K562 (cell line): ENCODE results near the gene PRMT6. TPM values are rescaled to one million over a fixed set of nuclear protein-coding genes. Genes with fewer than 3 reads are reported as not detected.
A peak's percentile ranks its signal among the peaks of the same experiment; 100 is the strongest.

ENCODE experiments used
- DNMT1 ChIP-seq: fragments of 450-650 bp; IDR thresholded peaks from 2 replicates; pipeline ENCODE4 v1.6.1; 2016; ENCODE audit warnings: antibody characterized with exemption, mild to moderate bottlenecking
- ETV5 ChIP-seq: sonication (generic); formaldehyde crosslinking; IDR thresholded peaks from 2 replicates; pipeline ENCODE4 v1.4.0; 2020; ENCODE audit warnings: low read depth, mild to moderate bottlenecking, missing genetic modification reagents
- IRF2 ChIP-seq: sonication (generic); formaldehyde crosslinking; IDR thresholded peaks from 2 replicates; pipeline ENCODE4 v1.8.1; 2022; ENCODE audit warnings: mild to moderate bottlenecking, missing genetic modification reagents
- KDM4B ChIP-seq, 2 experiments: fragments of 450-650 bp in 1 of 2; sonication (generic) in 1 of 2; IDR thresholded peaks; 2 replicates each; pipeline ENCODE4 v1.6.1; 2016 to 2017; ENCODE audit warnings: borderline replicate concordance in 2 of 2, antibody characterized with exemption in 1 of 2, low read depth in 1 of 2, mild to moderate bottlenecking in 1 of 2
- MED1 ChIP-seq: sonication (generic); formaldehyde crosslinking; IDR thresholded peaks from 2 replicates; pipeline ENCODE4 v1.8.1; 2023; ENCODE audit warnings: missing genetic modification reagents, borderline replicate concordance
- MEIS2 ChIP-seq: fragments of 450-650 bp; IDR thresholded peaks from 2 replicates; pipeline ENCODE4 v1.6.1; 2014; ENCODE audit warnings: mild to moderate bottlenecking; ENCODE audit not compliant: partially characterized antibody
- PTTG1 ChIP-seq: fragments of 450-650 bp; IDR thresholded peaks from 2 replicates; pipeline ENCODE4 v1.6.1; 2016; ENCODE audit warnings: low read depth, mild to moderate bottlenecking, missing genetic modification characterization, missing compliant biosample characterization
- polyA plus RNA-seq, 8 experiments: library from polyadenylated mRNA; depleted of rRNA in 4 of 8; stranded (reverse) in 5 of 8; unstranded in 3 of 8; fragments of >200 nt; fragmentation: Nextera tagmentation in 2 of 8; fragmentation: Illumina TruSeq in 1 of 8; extraction: Ambion mirVana in 2 of 8; extraction: Trizol in 1 of 8; gene quantifications; 2 replicates each; pipeline versions ENCODE4 v1.2.1 to v1.2.3, GENCODE V29; 2011 to 2014; ENCODE audit warnings: inconsistent platforms in 1 of 8, missing spikeins in 1 of 8
- total RNA-seq, 7 experiments: library from RNA; depleted of rRNA in 6 of 7; stranded (reverse); fragments of >200 nt in 6 of 7; fragmentation: Illumina TruSeq in 2 of 7; extraction: Trizol in 2 of 7; gene quantifications; 2 replicates each; pipeline versions ENCODE4 v1.2.1 to v1.2.3, GENCODE V29; 2011 to 2021; ENCODE audit warnings: low replicate concordance in 1 of 7
- TF ChIP-seq, protein P1 (sequence below), 3 experiments: fragments of 200-800 bp in 1 of 3; fragments of 250-450 bp in 1 of 3; fragments of 450-650 bp in 1 of 3; sonication (Bioruptor Pico) in 1 of 3; sonication (Bioruptor generic) in 1 of 3; formaldehyde crosslinking in 1 of 3; IDR thresholded peaks; 2 replicates each; pipeline versions ENCODE4 v1.6.1 to v1.8.0; 2016 to 2022; ENCODE audit warnings: mild to moderate bottlenecking in 2 of 3, missing genetic modification characterization in 2 of 3, missing compliant biosample characterization in 1 of 3, moderate library complexity in 1 of 3
- TF ChIP-seq, protein P2 (sequence below): fragments of 250-450 bp; sonication (Bioruptor Pico); IDR thresholded peaks from 2 replicates; pipeline ENCODE4 v1.5.0; 2021
- TF ChIP-seq, protein P3 (sequence below), 2 experiments: IDR thresholded peaks in 1 of 2; conservative IDR thresholded peaks in 1 of 2; 2 replicates each; pipeline ENCODE4 v1.6.1; 2016; ENCODE audit warnings: low read depth in 2 of 2, mild to moderate bottlenecking in 1 of 2, missing compliant biosample characterization in 1 of 2, missing genetic modification characterization in 1 of 2, moderate library complexity in 1 of 2

The PRMT6 gene
- total and polyA plus RNA-seq, 9 of the 15 experiments (the other 6 are each of a cell fraction or from before 2014, with no cell fraction given) = 6.1 to 36.9 (median 29.4) TPM

DNA sequence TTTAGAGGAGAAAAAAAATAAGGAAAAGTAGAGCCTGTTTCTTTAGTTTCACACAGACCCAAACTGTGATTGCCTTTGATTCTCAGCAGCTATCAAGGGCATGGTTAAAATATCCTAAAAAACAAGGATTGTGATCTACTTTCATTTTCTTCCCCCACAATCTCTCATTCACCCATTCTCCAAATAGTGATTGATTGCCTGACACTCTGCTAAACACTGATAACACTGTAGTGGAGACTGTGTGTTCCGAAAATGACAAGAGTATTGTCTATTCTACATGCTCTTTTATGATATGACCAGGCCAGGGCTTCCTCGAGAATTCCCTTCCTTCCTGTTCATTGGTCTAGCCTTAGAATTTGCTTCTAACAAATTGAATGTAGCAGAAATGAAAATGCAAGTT, 40.2 kb downstream of the PRMT6 start (continued):
- TF ChIP-seq, protein P1, sequence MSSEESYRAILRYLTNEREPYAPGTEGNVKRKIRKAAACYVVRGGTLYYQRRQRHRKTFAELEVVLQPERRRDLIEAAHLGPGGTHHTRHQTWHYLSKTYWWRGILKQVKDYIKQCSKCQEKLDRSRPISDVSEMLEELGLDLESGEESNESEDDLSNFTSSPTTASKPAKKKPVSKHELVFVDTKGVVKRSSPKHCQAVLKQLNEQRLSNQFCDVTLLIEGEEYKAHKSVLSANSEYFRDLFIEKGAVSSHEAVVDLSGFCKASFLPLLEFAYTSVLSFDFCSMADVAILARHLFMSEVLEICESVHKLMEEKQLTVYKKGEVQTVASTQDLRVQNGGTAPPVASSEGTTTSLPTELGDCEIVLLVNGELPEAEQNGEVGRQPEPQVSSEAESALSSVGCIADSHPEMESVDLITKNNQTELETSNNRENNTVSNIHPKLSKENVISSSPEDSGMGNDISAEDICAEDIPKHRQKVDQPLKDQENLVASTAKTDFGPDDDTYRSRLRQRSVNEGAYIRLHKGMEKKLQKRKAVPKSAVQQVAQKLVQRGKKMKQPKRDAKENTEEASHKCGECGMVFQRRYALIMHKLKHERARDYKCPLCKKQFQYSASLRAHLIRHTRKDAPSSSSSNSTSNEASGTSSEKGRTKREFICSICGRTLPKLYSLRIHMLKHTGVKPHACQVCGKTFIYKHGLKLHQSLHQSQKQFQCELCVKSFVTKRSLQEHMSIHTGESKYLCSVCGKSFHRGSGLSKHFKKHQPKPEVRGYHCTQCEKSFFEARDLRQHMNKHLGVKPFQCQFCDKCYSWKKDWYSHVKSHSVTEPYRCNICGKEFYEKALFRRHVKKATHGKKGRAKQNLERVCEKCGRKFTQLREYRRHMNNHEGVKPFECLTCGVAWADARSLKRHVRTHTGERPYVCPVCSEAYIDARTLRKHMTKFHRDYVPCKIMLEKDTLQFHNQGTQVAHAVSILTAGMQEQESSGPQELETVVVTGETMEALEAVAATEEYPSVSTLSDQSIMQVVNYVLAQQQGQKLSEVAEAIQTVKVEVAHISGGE (CRISPR knock-in tag; IDR thresholded peaks at IDR 0.05) = peak in 1 of 3 experiments; percentile 27; a peak in 1 of 6 replicates
- TF ChIP-seq IRF2 (CRISPR knock-in tag) (no peak), KDM4B (IDR thresholded peaks at IDR 0.05; ENCODE audit: borderline replicate concordance in 2 of 2, low read depth in 1 of 2) (no peak), MED1 (no peak), PTTG1 (no peak), ETV5 (no peak), DNMT1 (no peak), MEIS2 (peak; percentile 82)
- TF ChIP-seq, protein P2, sequence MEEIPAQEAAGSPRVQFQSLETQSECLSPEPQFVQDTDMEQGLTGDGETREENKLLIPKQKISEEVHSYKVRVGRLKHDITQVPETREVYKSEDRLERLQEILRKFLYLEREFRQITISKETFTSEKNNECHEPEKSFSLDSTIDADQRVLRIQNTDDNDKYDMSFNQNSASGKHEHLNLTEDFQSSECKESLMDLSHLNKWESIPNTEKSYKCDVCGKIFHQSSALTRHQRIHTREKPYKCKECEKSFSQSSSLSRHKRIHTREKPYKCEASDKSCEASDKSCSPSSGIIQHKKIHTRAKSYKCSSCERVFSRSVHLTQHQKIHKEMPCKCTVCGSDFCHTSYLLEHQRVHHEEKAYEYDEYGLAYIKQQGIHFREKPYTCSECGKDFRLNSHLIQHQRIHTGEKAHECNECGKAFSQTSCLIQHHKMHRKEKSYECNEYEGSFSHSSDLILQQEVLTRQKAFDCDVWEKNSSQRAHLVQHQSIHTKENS = no peak
- TF ChIP-seq, protein P3, sequence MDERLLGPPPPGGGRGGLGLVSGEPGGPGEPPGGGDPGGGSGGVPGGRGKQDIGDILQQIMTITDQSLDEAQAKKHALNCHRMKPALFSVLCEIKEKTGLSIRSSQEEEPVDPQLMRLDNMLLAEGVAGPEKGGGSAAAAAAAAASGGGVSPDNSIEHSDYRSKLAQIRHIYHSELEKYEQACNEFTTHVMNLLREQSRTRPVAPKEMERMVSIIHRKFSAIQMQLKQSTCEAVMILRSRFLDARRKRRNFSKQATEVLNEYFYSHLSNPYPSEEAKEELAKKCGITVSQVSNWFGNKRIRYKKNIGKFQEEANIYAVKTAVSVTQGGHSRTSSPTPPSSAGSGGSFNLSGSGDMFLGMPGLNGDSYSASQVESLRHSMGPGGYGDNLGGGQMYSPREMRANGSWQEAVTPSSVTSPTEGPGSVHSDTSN (CRISPR knock-in tag; IDR thresholded peaks at IDR 0.05; ENCODE audit: low read depth) = no peak
- TF ChIP-seq, protein P3 (tag; conservative IDR thresholded peaks at IDR 0.05; ENCODE audit: low read depth) = peak; percentile 70
